ENCODE data around the gene ERGIC1.

ERGIC1 gene

GRCh38 chr5:172979778-172980177 lies 145.7 kb downstream of the ERGIC1 start:
- no peak for DNase-seq (ENCODE audit: low read depth, low spot score)

DNA sequence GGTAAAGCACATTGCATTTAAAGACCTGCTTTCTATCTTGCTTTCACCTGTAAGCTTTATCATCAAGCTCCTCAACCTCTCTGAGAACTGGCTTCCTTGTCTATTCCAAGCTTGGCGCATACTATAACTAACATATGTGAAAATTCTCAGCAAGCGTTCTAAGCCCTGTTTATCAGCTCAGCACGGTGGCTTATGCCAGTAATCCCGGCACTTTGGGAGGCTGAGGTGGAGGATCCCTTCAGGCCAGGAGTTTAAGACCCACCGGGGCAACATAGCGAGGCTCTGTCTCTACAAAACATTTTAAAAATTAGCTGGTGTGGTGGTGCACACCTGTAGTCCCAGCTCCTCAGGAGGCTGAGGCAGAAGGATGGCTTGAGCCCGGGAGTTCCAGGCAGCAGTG lies 147.9 kb downstream of the ERGIC1 start:
- no peak for DNase-seq (ENCODE audit: low read depth, low spot score)

GRCh38 chr5:172983542-172984243 lies 149.6 kb downstream of the ERGIC1 start, which contains the start of gene ATP6V0E1:
ATP6V0E1 (plus strand) TSS chr5:172983771; CDS start chr5:172983861, 90 bp downstream.
- DNase-seq (ENCODE audit: low read depth, low spot score): peak; percentile 92

DNA sequence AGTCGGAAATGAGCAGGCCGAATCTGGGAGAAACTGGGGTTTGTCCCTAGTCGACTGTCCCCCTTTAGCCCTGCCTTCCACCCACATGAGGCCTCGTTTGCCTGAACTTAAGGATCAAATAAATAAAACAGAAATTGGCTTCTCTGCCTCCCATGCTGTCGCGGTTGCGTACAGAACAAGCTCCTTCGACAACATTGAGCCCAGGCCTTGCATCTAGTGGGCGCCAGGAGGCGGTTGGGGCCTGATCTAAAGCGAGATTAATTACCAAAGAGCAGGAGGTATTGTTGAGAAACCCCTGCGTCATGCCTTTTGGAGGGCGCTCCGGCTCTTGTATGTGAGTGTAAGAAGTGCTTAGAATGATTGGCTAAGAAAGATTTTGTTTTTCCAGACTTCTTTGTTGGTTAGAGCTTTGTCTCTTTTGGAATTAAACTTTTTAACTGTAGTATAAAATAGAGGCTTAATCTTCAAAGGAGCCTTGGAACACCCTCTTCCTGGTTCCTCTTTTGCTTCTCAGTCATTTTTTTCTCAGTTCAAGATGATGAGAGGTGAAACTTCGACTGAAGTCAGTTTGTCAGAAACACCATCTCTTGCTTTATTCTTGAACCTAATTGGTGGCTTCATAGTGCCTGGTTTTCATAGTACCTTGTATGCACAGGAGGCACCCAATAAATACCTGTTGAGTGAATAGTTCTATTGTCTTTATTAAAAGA lies 150.3 kb downstream of the ERGIC1 start:
- peak; percentile 51 for DNase-seq (ENCODE audit: low read depth, low spot score)

DNA sequence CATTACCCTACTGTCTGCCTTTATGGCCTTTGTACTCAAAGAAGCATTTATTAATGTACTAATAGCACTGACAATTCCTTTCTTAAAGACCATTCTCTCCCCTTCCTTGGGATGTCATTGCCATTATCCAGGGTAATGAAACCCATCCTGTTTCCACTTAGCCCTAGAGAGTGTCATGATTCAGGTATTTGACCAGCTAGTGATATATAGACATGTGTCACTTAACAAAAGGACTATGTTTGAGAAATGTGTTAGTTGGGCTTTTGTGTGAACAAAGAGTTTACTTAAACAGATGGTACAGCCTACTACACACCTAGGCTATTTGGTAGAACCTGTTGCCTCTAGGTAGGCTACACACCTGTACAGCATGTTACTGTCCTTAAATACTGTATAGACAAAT lies 151.5 kb downstream of the ERGIC1 start:
- DNase-seq (ENCODE audit: low read depth, low spot score): no peak

DNA sequence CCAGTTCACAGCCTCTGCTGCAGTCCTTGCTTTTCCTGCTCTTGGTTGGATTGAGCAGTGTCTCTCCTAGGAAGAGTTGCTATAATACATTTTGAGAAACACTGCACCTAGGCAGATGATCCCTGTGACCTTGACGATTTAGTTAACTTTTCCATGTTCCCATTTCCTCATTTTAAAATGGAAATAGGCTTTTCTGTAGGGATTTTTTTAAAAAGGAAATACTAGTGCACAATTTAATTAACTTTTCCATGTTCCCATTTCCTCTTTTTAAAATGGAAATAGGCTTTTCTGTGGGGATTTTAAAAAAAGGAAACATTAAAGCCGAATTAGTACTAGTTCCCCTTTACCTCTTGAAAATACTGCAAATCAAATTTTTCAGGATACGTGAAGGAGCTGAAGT lies 154.2 kb downstream of the ERGIC1 start:
- DNase-seq (ENCODE audit: low read depth, low spot score): no peak

DNA sequence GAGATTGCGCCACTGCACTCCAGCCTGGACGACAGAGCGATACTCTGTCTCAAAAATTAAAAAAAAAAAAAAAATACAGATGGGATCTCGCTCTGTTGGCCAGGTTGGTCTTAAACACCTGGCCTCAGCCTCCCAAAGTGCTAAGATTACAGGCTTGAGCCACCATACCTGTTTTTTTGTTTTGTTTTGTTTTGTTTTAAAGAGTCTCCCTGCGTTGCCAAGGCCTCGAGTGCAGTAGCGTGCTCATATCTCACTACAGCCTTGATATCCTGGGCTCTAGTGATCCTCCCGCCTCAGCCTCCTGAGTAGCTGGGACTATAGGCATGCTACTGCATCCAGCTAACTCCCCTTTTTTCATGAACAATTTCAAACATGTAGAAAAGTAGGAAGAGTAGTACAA lies 156.7 kb downstream of the ERGIC1 start:
- no peak for DNase-seq (ENCODE audit: low read depth, low spot score)

DNA sequence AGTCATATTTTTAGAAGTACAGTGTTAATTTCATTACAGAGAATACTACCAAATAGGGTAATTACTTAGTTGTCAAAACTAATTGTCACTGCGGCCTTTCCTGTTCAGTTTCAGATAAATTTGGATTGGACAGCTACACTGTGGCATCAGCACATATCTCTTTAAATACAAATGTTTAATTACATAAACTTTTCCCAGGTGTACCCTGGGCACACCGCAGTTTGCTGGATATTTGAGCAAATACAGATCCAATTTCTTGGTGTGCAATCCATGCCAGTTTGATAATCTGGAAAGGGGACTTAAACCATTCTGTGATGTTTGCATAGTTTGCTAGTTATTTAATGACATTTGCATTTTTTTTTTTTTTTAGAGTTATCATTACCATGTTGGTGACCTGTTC lies 160.4 kb downstream of the ERGIC1 start:
- no peak for DNase-seq (ENCODE audit: low read depth, low spot score)

GRCh38 chr5:172999372-172999973 lies 165.4 kb downstream of the ERGIC1 start:
- no peak for DNase-seq (ENCODE audit: low read depth, low spot score)

GRCh38 chr5:172999974-173000373 lies 165.9 kb downstream of the ERGIC1 start:
- no peak for DNase-seq (ENCODE audit: low read depth, low spot score)

DNA sequence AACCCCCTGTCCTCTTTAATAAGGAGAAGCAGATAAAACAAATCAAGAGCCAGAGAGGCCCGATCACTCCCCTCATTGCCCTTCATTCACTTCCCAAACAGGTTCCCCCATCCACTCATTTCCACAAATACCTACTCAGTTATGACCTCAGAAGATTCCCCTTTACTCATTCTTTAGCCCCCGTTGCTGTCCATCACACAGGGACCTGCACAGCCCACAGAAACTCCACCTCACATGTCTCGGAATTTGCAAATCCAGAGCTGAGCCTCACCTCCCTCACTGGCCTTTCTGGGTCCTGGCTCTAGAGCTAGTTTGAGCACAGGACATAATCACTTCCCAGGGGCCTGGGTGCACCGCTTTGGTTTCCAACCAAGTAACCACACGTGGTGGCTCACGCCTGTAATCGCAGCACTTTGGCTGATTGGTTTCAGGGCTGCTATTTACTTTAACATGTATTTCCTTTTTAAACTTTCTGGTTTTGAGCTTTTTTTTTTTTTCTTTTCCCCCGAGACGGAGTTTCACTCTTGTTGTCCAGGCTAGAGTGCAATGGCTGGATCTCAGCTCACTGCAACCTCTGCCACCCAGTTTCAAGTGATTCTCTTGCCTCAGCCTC lies 167.3 kb downstream of the ERGIC1 start:
- DNase-seq (ENCODE audit: low read depth, low spot score): no peak
